T-helper 2 cell treated with Interferon-gamma antibody and Interleukin-4, amounts not matched to agents 5 μg/mL and 100 μg/mL, for 36 hours (primary cell): ENCODE data around the gene RABL3.

Experiments used
- DNase-seq: peaks from one replicate; pipeline ENCODE4 v3.0.0; 2021; ENCODE audit warnings: low spot score
- H3K27ac Mint-ChIP-seq: one replicate; pipeline ENCODE4 v1.8.0; 2021; ENCODE audit warnings: mild to moderate bottlenecking, mixed read lengths
- H3K27me3 Mint-ChIP-seq: one replicate; pipeline ENCODE4 v1.8.0; 2021; ENCODE audit warnings: low read depth, mixed read lengths
- H3K36me3 Mint-ChIP-seq: one replicate; pipeline ENCODE4 v1.8.0; 2021; ENCODE audit warnings: low read depth, mixed read lengths
- H3K4me1 Mint-ChIP-seq: one replicate; pipeline ENCODE4 v1.8.0; 2021; ENCODE audit warnings: low read depth, mixed read lengths
- H3K4me3 Mint-ChIP-seq: one replicate; pipeline ENCODE4 v1.8.0; 2022; ENCODE audit warnings: mild to moderate bottlenecking, moderate library complexity, mixed read lengths
- H3K9me3 Mint-ChIP-seq: one replicate; pipeline ENCODE4 v1.8.0; 2021; ENCODE audit warnings: mixed read lengths

The RABL3 gene

DNA sequence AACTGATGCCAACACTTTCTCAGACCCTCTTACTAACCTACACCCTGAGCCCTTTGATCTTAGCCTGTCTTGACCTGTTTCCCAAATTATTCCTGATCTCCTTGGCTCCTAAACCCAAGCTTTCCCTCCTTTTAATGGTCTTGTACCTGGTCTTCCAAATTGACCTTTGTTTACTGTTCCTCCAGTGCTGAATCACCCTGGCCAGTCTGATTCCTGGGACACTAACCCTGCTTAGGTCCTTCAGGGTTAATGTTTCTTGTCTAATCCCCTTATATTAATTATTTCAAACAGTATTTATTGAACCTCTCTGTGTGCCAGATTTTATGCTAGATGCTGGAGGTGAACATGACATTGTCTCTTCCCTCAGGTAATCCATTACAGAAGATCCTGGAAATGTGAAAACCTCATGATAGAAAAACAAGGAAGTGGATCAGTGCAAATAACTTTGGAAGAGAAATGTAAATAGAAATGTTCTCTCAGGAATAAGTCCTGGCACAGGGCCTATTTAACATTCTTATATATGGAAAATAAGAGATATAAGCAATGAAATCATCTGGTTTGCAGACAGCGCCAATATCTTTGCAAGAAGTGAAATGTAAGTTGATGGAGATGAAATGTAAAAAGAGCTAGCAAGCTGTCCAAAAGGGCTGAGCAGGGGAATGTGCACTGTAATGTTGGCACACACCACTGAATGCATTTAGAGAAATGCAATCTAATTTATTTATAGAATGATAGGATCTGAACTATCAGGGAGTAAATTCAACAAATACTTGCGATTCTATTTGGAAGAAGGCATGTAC lies 81.0 kb downstream of the RABL3 start:
- no peak for DNase-seq
- no peaks in the 10 kb centered on the region for H3K9me3 Mint-ChIP-seq

GRCh38 chr3:120659834-120660233 lies 82.5 kb downstream of the RABL3 start:
- Mint-ChIP-seq H3K36me3 (no peaks in the 10 kb centered on the region), H3K9me3 (no peaks in the 10 kb centered on the region), H3K27ac (no peak overlapping the region), H3K27me3 (peaks cover 4% of the 10 kb centered on the region), H3K4me1 (no peaks in the 10 kb centered on the region), H3K4me3 (no peak overlapping the region)
- DNase-seq, result no peak

More for the DNA sequence above, 81.0 kb downstream of the RABL3 start:
- Mint-ChIP-seq H3K27me3 (peaks cover 8% of the 10 kb centered on the region), H3K4me1 (no peaks in the 10 kb centered on the region), H3K4me3 (no peak overlapping the region), H3K36me3 (no peaks in the 10 kb centered on the region), H3K27ac (no peak overlapping the region)

DNA sequence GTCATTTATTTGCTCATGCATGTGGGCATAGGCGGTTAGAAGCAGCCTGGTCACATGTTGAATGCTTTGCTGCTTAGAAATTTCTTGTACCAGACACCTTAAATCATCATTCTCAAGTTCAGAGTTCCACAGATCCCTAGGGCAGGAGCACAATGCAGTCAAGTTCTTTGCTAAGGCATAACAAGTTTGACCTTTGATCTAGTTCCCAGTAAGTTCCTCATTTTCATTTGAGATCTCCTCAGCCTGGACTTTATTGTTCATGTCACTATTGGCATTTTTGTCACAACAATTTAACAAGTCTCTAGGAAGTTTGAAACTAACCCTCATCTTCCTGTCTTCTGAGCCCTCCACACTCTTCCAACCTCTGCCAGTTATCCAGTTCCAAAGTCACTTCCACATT lies 83.0 kb downstream of the RABL3 start:
- no peaks in the 10 kb centered on the region for H3K36me3 Mint-ChIP-seq
- no peak overlapping the region for H3K4me3 Mint-ChIP-seq
- H3K9me3 Mint-ChIP-seq, result no peaks in the 10 kb centered on the region
- peaks cover 4% of the 10 kb centered on the region for H3K27me3 Mint-ChIP-seq
- H3K27ac Mint-ChIP-seq, result no peak overlapping the region
- no peak for DNase-seq
- no peaks in the 10 kb centered on the region for H3K4me1 Mint-ChIP-seq

- no peak for DNase-seq
- Mint-ChIP-seq H3K4me3 (no peak overlapping the region), H3K27ac (no peak overlapping the region), H3K27me3 (no peaks in the 10 kb centered on the region), H3K9me3 (no peaks in the 10 kb centered on the region), H3K36me3 (no peaks in the 10 kb centered on the region), H3K4me1 (no peaks in the 10 kb centered on the region)
These were observed 89.3 kb downstream of the RABL3 start for GRCh38 chr3:120652896-120653545.

DNA sequence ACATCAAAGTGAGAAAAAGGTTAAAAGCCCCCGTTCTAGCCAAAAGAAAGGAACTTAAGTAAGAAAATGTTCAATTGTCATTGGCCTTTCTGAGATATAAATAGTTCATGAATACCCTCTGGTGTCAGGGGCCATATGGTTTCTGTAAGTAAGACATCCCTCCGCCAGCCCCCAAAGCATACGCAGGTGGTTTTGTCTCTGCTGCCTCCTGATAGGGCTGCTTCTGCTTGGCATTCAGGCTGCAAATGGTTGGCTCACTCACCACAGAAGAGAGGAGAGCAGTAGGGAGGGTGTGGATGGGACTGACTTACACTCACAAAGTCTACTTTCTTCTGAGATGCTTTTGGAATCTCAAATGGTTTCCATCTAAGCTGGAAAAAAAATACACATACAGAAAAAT lies 90.0 kb downstream of the RABL3 start:
- H3K4me3 Mint-ChIP-seq, result no peak overlapping the region
- no peaks in the 10 kb centered on the region for H3K36me3 Mint-ChIP-seq
- H3K9me3 Mint-ChIP-seq, result no peaks in the 10 kb centered on the region
- no peak for DNase-seq
- no peaks in the 10 kb centered on the region for H3K4me1 Mint-ChIP-seq
- H3K27ac Mint-ChIP-seq, result no peak overlapping the region
- H3K27me3 Mint-ChIP-seq, result no peaks in the 10 kb centered on the region

DNA sequence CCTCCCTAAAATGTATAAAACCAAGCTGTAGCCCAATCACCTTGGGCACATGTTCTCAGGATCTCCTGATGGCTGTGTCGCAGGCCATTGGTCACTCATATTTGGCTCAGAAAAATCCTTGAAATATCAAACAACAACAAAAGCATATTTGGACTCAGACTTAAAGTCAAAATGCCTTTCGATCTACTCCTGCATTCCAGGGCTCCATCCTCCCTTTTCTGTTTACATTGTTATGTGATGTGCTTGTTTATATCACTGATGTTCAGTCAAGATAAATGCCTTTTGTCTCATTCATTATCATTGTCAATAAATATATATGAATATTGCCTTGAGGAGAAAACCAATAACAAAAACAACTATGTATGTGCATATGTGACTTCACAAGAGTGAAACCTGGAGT lies 92.0 kb downstream of the RABL3 start:
- H3K27me3 Mint-ChIP-seq, result no peaks in the 10 kb centered on the region
- H3K9me3 Mint-ChIP-seq, result no peaks in the 10 kb centered on the region
- H3K27ac Mint-ChIP-seq, result no peak overlapping the region
- no peaks in the 10 kb centered on the region for H3K4me1 Mint-ChIP-seq
- DNase-seq, result no peak
- H3K36me3 Mint-ChIP-seq, result no peaks in the 10 kb centered on the region
- H3K4me3 Mint-ChIP-seq, result no peak overlapping the region

GRCh38 chr3:120649830-120650233 lies 92.5 kb downstream of the RABL3 start:
- DNase-seq, result no peak
- H3K9me3 Mint-ChIP-seq, result no peaks in the 10 kb centered on the region
- H3K4me3 Mint-ChIP-seq, result no peak overlapping the region
- no peaks in the 10 kb centered on the region for H3K36me3 Mint-ChIP-seq
- no peaks in the 10 kb centered on the region for H3K4me1 Mint-ChIP-seq
- H3K27me3 Mint-ChIP-seq, result no peaks in the 10 kb centered on the region
- H3K27ac Mint-ChIP-seq, result no peak overlapping the region

DNA sequence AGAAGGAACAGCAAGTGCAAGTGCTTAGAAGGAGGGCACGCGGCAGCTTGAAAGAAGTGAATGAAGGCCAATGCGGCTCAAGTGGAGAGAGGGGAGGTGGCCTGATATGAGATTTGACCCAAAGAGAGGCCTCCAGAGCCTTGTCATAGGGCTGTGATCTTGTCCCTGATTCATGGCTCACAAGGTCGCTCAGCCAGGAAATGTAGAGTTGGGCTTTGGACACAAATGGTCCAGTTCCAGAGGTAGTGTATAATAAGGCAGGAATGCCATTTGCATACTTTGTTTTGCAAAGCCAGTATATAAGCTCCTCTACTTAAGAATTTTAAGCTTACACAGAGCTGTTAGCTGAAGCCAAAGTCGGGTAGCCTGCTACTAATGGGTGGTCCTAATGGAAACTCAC lies 94.0 kb downstream of the RABL3 start:
- no peak for DNase-seq
- Mint-ChIP-seq H3K9me3 (no peaks in the 10 kb centered on the region), H3K27ac (no peak overlapping the region), H3K4me1 (no peaks in the 10 kb centered on the region), H3K4me3 (no peak overlapping the region), H3K36me3 (no peaks in the 10 kb centered on the region), H3K27me3 (no peaks in the 10 kb centered on the region)

DNA sequence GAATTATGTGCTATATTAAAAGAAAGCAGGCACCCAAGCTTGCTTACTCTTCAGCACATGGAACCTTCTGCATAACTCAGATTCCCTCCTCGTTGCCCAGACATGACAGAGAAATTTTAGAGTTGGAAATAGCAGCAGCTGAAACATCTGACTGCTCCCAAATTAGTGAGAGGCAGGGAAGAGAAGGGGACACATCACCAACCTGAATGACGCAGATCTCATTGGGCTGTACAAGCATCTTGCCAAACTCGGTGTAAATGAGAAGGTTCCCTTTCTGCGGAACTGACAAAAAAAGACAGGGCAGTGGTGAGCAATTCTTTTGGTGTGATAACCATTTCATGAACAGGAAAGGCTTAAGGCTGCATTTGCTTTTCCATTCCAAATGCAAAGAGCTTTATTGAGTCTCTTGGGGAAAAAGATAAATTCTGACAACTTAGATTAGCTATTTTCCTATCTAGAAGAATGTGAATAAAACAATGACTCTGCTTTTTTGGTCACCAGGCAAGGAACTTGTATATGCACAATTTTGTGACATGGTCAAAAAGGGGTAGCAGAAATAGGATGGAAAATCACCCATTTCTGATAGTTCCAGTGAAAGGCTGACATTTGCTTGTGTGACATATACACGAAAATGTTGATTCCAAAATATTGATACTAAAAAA lies 95.4 kb downstream of the RABL3 start:
- H3K36me3 Mint-ChIP-seq, result no peaks in the 10 kb centered on the region
- H3K9me3 Mint-ChIP-seq, result no peaks in the 10 kb centered on the region
- H3K27ac Mint-ChIP-seq, result no peak overlapping the region
- no peak overlapping the region for H3K4me3 Mint-ChIP-seq
- DNase-seq, result no peak
- H3K4me1 Mint-ChIP-seq, result no peaks in the 10 kb centered on the region
- H3K27me3 Mint-ChIP-seq, result no peaks in the 10 kb centered on the region

GRCh38 chr3:120645083-120645845 lies 97.1 kb downstream of the RABL3 start:
- no peaks in the 10 kb centered on the region for H3K27me3 Mint-ChIP-seq
- no peaks in the 10 kb centered on the region for H3K4me1 Mint-ChIP-seq
- no peaks in the 10 kb centered on the region for H3K9me3 Mint-ChIP-seq
- no peak overlapping the region for H3K27ac Mint-ChIP-seq
- no peak overlapping the region for H3K4me3 Mint-ChIP-seq
- H3K36me3 Mint-ChIP-seq, result no peaks in the 10 kb centered on the region
- no peak for DNase-seq

DNA sequence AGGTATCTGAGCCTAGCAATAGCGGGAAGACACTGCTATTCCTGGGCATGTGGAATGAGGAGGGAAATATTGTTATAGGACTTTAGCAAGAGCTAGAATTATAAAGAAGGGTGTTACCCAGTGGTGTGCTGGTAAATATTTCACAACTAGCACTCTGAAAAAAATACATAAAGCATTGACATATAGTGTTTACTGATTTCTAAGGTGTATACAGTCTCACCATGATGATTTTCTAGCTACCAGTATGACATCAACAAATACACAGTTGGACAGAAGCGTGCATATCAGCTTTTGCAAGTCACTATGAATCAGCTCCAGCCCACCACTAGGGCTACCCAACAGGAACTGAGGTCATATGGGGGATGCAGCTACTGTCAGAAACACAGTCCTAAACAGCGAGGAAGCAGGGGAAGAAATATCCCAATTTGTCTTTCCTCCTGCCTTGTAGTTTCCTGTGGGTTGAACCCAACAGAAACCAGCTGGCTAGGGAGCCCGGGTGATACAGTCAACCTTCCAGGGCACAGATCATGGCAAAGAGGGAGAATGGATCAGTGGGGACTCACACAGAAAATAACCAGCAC lies 99.9 kb downstream of the RABL3 start:
- no peak overlapping the region for H3K4me3 Mint-ChIP-seq
- peaks cover 1% of the 10 kb centered on the region for H3K4me1 Mint-ChIP-seq
- DNase-seq, result no peak

DNA sequence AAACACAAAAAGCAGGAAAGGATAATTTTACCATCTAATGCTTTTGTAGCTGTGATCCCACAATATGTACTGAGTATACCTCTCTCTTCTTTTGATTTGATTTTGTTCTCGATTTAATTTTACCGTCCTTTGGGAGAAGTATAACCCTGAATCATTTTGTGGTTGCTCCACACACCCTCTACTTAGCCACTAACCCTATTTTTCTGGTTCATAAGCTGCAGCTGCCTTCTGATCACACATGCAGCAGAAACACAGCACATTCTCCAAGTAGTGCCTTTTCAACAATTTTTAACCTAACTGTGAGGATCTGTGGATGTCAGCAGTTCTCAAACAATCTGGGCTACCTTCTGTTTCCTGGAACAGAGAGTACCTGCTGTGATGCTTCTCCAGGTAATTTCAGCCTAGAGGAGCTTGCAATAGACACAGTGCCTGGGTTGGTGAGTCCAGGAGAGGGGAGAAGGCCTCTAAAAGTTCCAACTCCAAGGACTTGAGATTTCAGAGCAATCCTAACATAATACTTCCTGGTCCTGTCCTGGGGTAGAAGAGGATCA lies 100.5 kb downstream of the RABL3 start:
- H3K27ac Mint-ChIP-seq, result no peak overlapping the region
- peaks cover 1% of the 10 kb centered on the region for H3K4me1 Mint-ChIP-seq
- DNase-seq, result no peak
- H3K36me3 Mint-ChIP-seq, result no peaks in the 10 kb centered on the region
- no peak overlapping the region for H3K4me3 Mint-ChIP-seq
- H3K27me3 Mint-ChIP-seq, result no peaks in the 10 kb centered on the region
- no peaks in the 10 kb centered on the region for H3K9me3 Mint-ChIP-seq

More for the DNA sequence above, 99.9 kb downstream of the RABL3 start:
- Mint-ChIP-seq H3K27me3 (no peaks in the 10 kb centered on the region), H3K9me3 (no peaks in the 10 kb centered on the region), H3K36me3 (no peaks in the 10 kb centered on the region), H3K27ac (no peak overlapping the region)

GRCh38 chr3:120640231-120640630 lies 102.1 kb downstream of the RABL3 start:
- no peak overlapping the region for H3K4me3 Mint-ChIP-seq
- H3K27me3 Mint-ChIP-seq, result no peaks in the 10 kb centered on the region
- no peaks in the 10 kb centered on the region for H3K9me3 Mint-ChIP-seq
- H3K4me1 Mint-ChIP-seq, result peaks cover 1% of the 10 kb centered on the region
- no peak overlapping the region for H3K27ac Mint-ChIP-seq
- DNase-seq, result no peak
- H3K36me3 Mint-ChIP-seq, result no peaks in the 10 kb centered on the region
